Activated CD4-positive, alpha-beta T cell treated with anti-CD3 and anti-CD28 coated beads, Interleukin-2, amount 10 ng/mL, durations not matched to agents 24 days and 14 days (primary cell): ENCODE measurements around the gene PALMD. TPM values are rescaled to one million over a fixed set of nuclear protein-coding genes. Genes with fewer than 3 reads are reported as not detected.

Experiments
- DNase-seq: peaks from one replicate; pipeline ENCODE4 v3.0.0; 2022
- H3K27ac Mint-ChIP-seq: one replicate; pipeline ENCODE4 v1.8.0; 2022; ENCODE audit warnings: mild to moderate bottlenecking, mixed read lengths
- H3K27me3 Mint-ChIP-seq: one replicate; pipeline ENCODE4 v1.8.0; 2022; ENCODE audit warnings: mixed read lengths
- H3K36me3 Mint-ChIP-seq: one replicate; pipeline ENCODE4 v1.8.0; 2022; ENCODE audit warnings: low read depth, mild to moderate bottlenecking, mixed read lengths
- H3K4me1 Mint-ChIP-seq: one replicate; pipeline ENCODE4 v1.8.0; 2021; ENCODE audit warnings: mixed read lengths
- H3K4me3 Mint-ChIP-seq: one replicate; pipeline ENCODE4 v1.8.0; 2022; ENCODE audit warnings: mild to moderate bottlenecking, moderate library complexity, mixed read lengths
- H3K9me3 Mint-ChIP-seq: one replicate; pipeline ENCODE4 v1.8.0; 2021; ENCODE audit warnings: mixed read lengths
- intact Hi-C: fragments of 100-400 bp; cut with micrococcal nuclease; formaldehyde crosslinking; loops from one replicate; pipeline ENCODE4 v1.15.1; 2023
- total RNA-seq: library from RNA; stranded (reverse); gene quantifications from 2 replicates; pipeline ENCODE4 v1.2.3, GENCODE V29; 2022

The PALMD gene
- total RNA-seq, 1 donor from 2014 or later: not detected

- no peak overlapping the region for H3K27ac Mint-ChIP-seq
- no peak for DNase-seq
- H3K4me3 Mint-ChIP-seq: no peak overlapping the region
- H3K27me3 Mint-ChIP-seq: no peaks in the 10 kb centered on the region
- intact Hi-C loops: no loop called here
- H3K4me1 Mint-ChIP-seq: no peaks in the 10 kb centered on the region
- no peaks in the 10 kb centered on the region for H3K9me3 Mint-ChIP-seq
- no peaks in the 10 kb centered on the region for H3K36me3 Mint-ChIP-seq
These were observed 26.3 kb upstream of the PALMD start for GRCh38 chr1:99619583-99619982.

GRCh38 chr1:99621340-99621901 is 24.5 kb upstream of the PALMD start:
- no peaks in the 10 kb centered on the region for H3K36me3 Mint-ChIP-seq
- no peaks in the 10 kb centered on the region for H3K27me3 Mint-ChIP-seq
- intact Hi-C loops: no loop called here
- DNase-seq: no peak
- no peaks in the 10 kb centered on the region for H3K4me1 Mint-ChIP-seq
- no peak overlapping the region for H3K27ac Mint-ChIP-seq
- no peak overlapping the region for H3K4me3 Mint-ChIP-seq
- no peaks in the 10 kb centered on the region for H3K9me3 Mint-ChIP-seq

- no peak for DNase-seq
- intact Hi-C loops: no loop called here
- H3K36me3 Mint-ChIP-seq: no peaks in the 10 kb centered on the region
- no peak overlapping the region for H3K4me3 Mint-ChIP-seq
- H3K4me1 Mint-ChIP-seq: no peaks in the 10 kb centered on the region
- no peak overlapping the region for H3K27ac Mint-ChIP-seq
- no peaks in the 10 kb centered on the region for H3K9me3 Mint-ChIP-seq
- H3K27me3 Mint-ChIP-seq: no peaks in the 10 kb centered on the region
These were observed 23.1 kb upstream of the PALMD start for GRCh38 chr1:99622702-99623347.

GRCh38 chr1:99623554-99623953 is 22.4 kb upstream of the PALMD start:
- H3K4me1 Mint-ChIP-seq: no peaks in the 10 kb centered on the region
- intact Hi-C loops: no loop called here
- DNase-seq: no peak
- no peaks in the 10 kb centered on the region for H3K9me3 Mint-ChIP-seq
- no peak overlapping the region for H3K4me3 Mint-ChIP-seq
- H3K27ac Mint-ChIP-seq: no peak overlapping the region
- H3K36me3 Mint-ChIP-seq: no peaks in the 10 kb centered on the region
- H3K27me3 Mint-ChIP-seq: no peaks in the 10 kb centered on the region

GRCh38 chr1:99627615-99628014 is 18.3 kb upstream of the PALMD start:
- Mint-ChIP-seq H3K9me3 (no peaks in the 10 kb centered on the region), H3K27me3 (no peaks in the 10 kb centered on the region), H3K36me3 (no peaks in the 10 kb centered on the region), H3K4me1 (no peaks in the 10 kb centered on the region), H3K27ac (no peak overlapping the region), H3K4me3 (no peak overlapping the region)
- intact Hi-C loops: no loop called here
- no peak for DNase-seq

- Mint-ChIP-seq H3K4me3 (no peak overlapping the region), H3K9me3 (no peaks in the 10 kb centered on the region), H3K27me3 (no peaks in the 10 kb centered on the region), H3K4me1 (no peaks in the 10 kb centered on the region), H3K27ac (no peak overlapping the region), H3K36me3 (no peaks in the 10 kb centered on the region)
- intact Hi-C loops: no loop called here
- DNase-seq: no peak
These were observed 16.7 kb upstream of the PALMD start for GRCh38 chr1:99629164-99629563.

GRCh38 chr1:99634971-99635624 is 10.8 kb upstream of the PALMD start:
- no peaks in the 10 kb centered on the region for H3K27me3 Mint-ChIP-seq
- H3K27ac Mint-ChIP-seq: no peak overlapping the region
- H3K36me3 Mint-ChIP-seq: no peaks in the 10 kb centered on the region
- H3K4me3 Mint-ChIP-seq: no peak overlapping the region
- intact Hi-C loops: no loop called here
- no peaks in the 10 kb centered on the region for H3K4me1 Mint-ChIP-seq
- H3K9me3 Mint-ChIP-seq: no peaks in the 10 kb centered on the region
- DNase-seq: no peak

GRCh38 chr1:99635664-99636063 is 10.2 kb upstream of the PALMD start:
- intact Hi-C loops: no loop called here

GRCh38 chr1:99636647-99637175 is 9.2 kb upstream of the PALMD start:
- Mint-ChIP-seq H3K27ac (no peak overlapping the region), H3K4me3 (no peak overlapping the region), H3K36me3 (no peaks in the 10 kb centered on the region), H3K4me1 (no peaks in the 10 kb centered on the region), H3K9me3 (no peaks in the 10 kb centered on the region), H3K27me3 (no peaks in the 10 kb centered on the region)
- intact Hi-C loops: no loop called here
- DNase-seq: no peak

More at GRCh38 chr1:99635664-99636063, 10.2 kb upstream of the PALMD start:
- Mint-ChIP-seq H3K27me3 (no peaks in the 10 kb centered on the region), H3K9me3 (no peaks in the 10 kb centered on the region), H3K36me3 (no peaks in the 10 kb centered on the region), H3K4me3 (no peak overlapping the region), H3K4me1 (no peaks in the 10 kb centered on the region), H3K27ac (no peak overlapping the region)
- no peak for DNase-seq

GRCh38 chr1:99638853-99639252 is 7.1 kb upstream of the PALMD start:
- intact Hi-C loops: no loop called here
- DNase-seq: no peak
- Mint-ChIP-seq H3K4me1 (no peaks in the 10 kb centered on the region), H3K36me3 (no peaks in the 10 kb centered on the region), H3K9me3 (no peaks in the 10 kb centered on the region), H3K4me3 (no peak overlapping the region), H3K27me3 (no peaks in the 10 kb centered on the region), H3K27ac (no peak overlapping the region)

GRCh38 chr1:99639408-99639807 is 6.5 kb upstream of the PALMD start:
- Mint-ChIP-seq H3K27ac (no peak overlapping the region), H3K36me3 (no peaks in the 10 kb centered on the region), H3K4me3 (no peak overlapping the region), H3K27me3 (no peaks in the 10 kb centered on the region), H3K9me3 (no peaks in the 10 kb centered on the region), H3K4me1 (no peaks in the 10 kb centered on the region)
- no peak for DNase-seq
- intact Hi-C loops: no loop called here

- Mint-ChIP-seq H3K27me3 (no peaks in the 10 kb centered on the region), H3K9me3 (no peaks in the 10 kb centered on the region), H3K4me1 (no peaks in the 10 kb centered on the region), H3K4me3 (no peak overlapping the region), H3K36me3 (no peaks in the 10 kb centered on the region), H3K27ac (no peak overlapping the region)
- DNase-seq: no peak
- intact Hi-C loops: no loop called here
These were observed 6.0 kb upstream of the PALMD start for GRCh38 chr1:99639945-99640344.

- H3K27ac Mint-ChIP-seq: no peak overlapping the region
- H3K4me1 Mint-ChIP-seq: no peaks in the 10 kb centered on the region
- no peak overlapping the region for H3K4me3 Mint-ChIP-seq
- H3K9me3 Mint-ChIP-seq: no peaks in the 10 kb centered on the region
- peaks cover 2% of the 10 kb centered on the region for H3K27me3 Mint-ChIP-seq
- no peak for DNase-seq
- intact Hi-C loops: no loop called here
- H3K36me3 Mint-ChIP-seq: no peaks in the 10 kb centered on the region
These were observed 5.2 kb upstream of the PALMD start for GRCh38 chr1:99640672-99641071.

- H3K9me3 Mint-ChIP-seq: no peaks in the 10 kb centered on the region
- intact Hi-C loops: no loop called here
- no peak overlapping the region for H3K27ac Mint-ChIP-seq
- no peak for DNase-seq
- no peak overlapping the region for H3K4me3 Mint-ChIP-seq
- no peaks in the 10 kb centered on the region for H3K36me3 Mint-ChIP-seq
- H3K27me3 Mint-ChIP-seq: peaks cover 7% of the 10 kb centered on the region
- H3K4me1 Mint-ChIP-seq: no peaks in the 10 kb centered on the region
These were observed 4.4 kb upstream of the PALMD start for GRCh38 chr1:99641558-99641957.
